ENCODE measurements around the gene SOX14.

The SOX14 gene

DNA sequence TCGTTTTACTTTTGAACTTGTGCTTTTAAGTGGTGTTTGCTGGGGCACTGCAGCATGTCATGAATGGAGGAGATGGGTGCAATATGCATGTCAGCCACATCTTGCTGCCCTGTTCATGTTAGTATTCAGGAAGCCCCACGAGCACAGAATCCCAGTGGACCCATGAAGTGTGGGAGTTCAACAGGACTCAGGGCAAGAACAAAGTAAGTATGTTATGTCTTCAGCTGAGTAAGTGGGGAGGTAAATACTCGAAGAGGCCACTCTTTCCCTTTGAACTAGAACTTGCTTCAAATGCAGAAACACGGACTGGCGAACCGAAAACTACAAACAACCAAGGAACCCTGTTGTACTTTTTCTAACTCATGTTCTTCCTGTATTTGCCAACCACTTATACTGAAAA is 23.4 kb downstream of the SOX14 start:
- Mint-ChIP-seq H3K9me3 (ENCODE audit: low read depth) (no peaks in the 10 kb centered on the region), H3K36me3 (no peaks in the 10 kb centered on the region), H3K4me1 (ENCODE audit: low read depth) (no peaks in the 10 kb centered on the region), H3K27me3 (peaks cover 2% of the 10 kb centered on the region), H3K27ac (no peak overlapping the region), H3K4me3 (no peak overlapping the region)

- H3K4me1 Mint-ChIP-seq (ENCODE audit: low read depth), result no peaks in the 10 kb centered on the region
- peaks cover 2% of the 10 kb centered on the region for H3K27me3 Mint-ChIP-seq
- no peak overlapping the region for H3K27ac Mint-ChIP-seq
- H3K36me3 Mint-ChIP-seq, result no peaks in the 10 kb centered on the region
- H3K9me3 Mint-ChIP-seq (ENCODE audit: low read depth), result no peaks in the 10 kb centered on the region
- H3K4me3 Mint-ChIP-seq, result no peak overlapping the region
Measured at GRCh38 chr3:137789236-137789635, 25.1 kb downstream of the SOX14 start.

- no peak overlapping the region for H3K27ac Mint-ChIP-seq
- no peaks in the 10 kb centered on the region for H3K4me1 Mint-ChIP-seq (ENCODE audit: low read depth)
- H3K36me3 Mint-ChIP-seq, result no peaks in the 10 kb centered on the region
- H3K9me3 Mint-ChIP-seq (ENCODE audit: low read depth), result no peaks in the 10 kb centered on the region
- no peak overlapping the region for H3K4me3 Mint-ChIP-seq
- H3K27me3 Mint-ChIP-seq, result peaks cover 4% of the 10 kb centered on the region
Measured at GRCh38 chr3:137792626-137793271, 28.6 kb downstream of the SOX14 start.

DNA sequence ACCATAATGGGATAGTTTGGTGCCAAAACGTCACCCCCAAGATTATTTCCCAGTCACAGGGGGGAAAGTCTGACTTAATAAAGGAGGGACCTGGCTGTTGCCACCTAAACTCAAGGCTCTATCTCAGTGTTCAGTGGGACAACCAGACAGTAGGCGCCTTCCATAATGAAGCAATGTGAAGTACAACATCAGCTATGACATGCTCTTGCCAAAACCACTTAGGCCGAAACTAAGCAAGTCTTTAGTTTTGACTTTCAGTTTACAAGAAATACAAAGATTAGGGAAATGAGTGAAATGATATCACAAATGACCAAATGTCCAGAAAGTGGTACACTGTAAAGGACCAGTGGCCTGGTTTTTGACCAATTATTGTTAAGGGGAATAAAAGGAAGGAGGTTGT is 32.9 kb downstream of the SOX14 start:
- no peak overlapping the region for H3K4me3 Mint-ChIP-seq
- peaks cover 3% of the 10 kb centered on the region for H3K9me3 Mint-ChIP-seq (ENCODE audit: low read depth)
- H3K27ac Mint-ChIP-seq, result no peak overlapping the region
- H3K4me1 Mint-ChIP-seq (ENCODE audit: low read depth), result no peaks in the 10 kb centered on the region
- no peaks in the 10 kb centered on the region for H3K36me3 Mint-ChIP-seq
- H3K27me3 Mint-ChIP-seq, result peaks cover 8% of the 10 kb centered on the region

DNA sequence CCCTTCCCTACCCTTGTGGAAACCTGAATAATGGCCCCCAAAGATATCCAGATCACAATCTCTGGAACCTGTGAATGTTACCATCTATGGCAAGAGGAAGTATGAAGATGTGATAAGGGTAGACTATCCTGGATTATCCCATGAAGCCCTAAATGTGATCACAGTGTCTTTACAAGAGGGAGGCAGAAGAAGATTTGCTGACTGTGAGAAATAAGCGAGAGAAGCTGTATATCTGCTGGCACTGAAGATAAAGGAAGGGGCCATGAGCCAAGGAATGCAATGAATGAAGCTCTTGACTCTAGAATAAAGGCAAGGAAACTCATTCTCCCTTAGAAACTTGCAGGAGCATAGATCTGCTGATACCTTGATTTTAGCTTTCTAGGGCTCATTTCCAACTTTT is 39.1 kb downstream of the SOX14 start:
- Mint-ChIP-seq H3K27me3 (peaks cover 7% of the 10 kb centered on the region), H3K27ac (no peak overlapping the region), H3K4me3 (no peak overlapping the region), H3K4me1 (ENCODE audit: low read depth) (no peaks in the 10 kb centered on the region), H3K36me3 (no peaks in the 10 kb centered on the region), H3K9me3 (ENCODE audit: low read depth) (peaks cover 13% of the 10 kb centered on the region)

GRCh38 chr3:137807998-137808397 is 43.9 kb downstream of the SOX14 start:
- no peak overlapping the region for H3K4me3 Mint-ChIP-seq
- H3K4me1 Mint-ChIP-seq (ENCODE audit: low read depth), result no peaks in the 10 kb centered on the region
- peaks cover 10% of the 10 kb centered on the region for H3K9me3 Mint-ChIP-seq (ENCODE audit: low read depth)
- H3K27me3 Mint-ChIP-seq, result peaks cover 5% of the 10 kb centered on the region
- H3K27ac Mint-ChIP-seq, result no peak overlapping the region
- no peaks in the 10 kb centered on the region for H3K36me3 Mint-ChIP-seq

DNA sequence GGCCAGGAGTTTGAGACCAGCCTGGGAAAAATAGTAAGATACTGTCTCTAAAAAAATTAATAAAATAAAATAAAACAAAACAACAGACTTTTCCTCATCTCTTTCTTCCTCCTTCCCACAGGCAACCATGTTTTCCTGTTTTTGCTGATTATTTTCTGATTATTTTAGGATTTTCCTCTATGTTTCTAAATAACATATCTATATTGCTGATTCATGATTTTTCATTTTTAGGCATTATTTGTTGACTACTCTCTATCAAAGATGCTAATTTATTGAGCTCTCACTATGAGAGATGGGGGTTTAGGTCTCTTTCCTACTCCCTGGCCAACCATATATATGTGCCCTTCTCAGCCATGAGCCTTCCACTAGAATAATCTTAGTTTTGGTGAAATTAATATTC is 45.4 kb downstream of the SOX14 start:
- H3K4me3 Mint-ChIP-seq, result no peak overlapping the region
- H3K27me3 Mint-ChIP-seq, result peaks cover 7% of the 10 kb centered on the region
- H3K36me3 Mint-ChIP-seq, result no peaks in the 10 kb centered on the region
- H3K9me3 Mint-ChIP-seq (ENCODE audit: low read depth), result no peaks in the 10 kb centered on the region
- H3K4me1 Mint-ChIP-seq (ENCODE audit: low read depth), result no peaks in the 10 kb centered on the region
- H3K27ac Mint-ChIP-seq, result no peak overlapping the region

GRCh38 chr3:137812023-137812422 is 47.9 kb downstream of the SOX14 start:
- no peaks in the 10 kb centered on the region for H3K4me1 Mint-ChIP-seq (ENCODE audit: low read depth)
- no peak overlapping the region for H3K4me3 Mint-ChIP-seq
- peaks cover 5% of the 10 kb centered on the region for H3K27me3 Mint-ChIP-seq
- H3K9me3 Mint-ChIP-seq (ENCODE audit: low read depth), result no peaks in the 10 kb centered on the region
- no peak overlapping the region for H3K27ac Mint-ChIP-seq
- no peaks in the 10 kb centered on the region for H3K36me3 Mint-ChIP-seq

DNA sequence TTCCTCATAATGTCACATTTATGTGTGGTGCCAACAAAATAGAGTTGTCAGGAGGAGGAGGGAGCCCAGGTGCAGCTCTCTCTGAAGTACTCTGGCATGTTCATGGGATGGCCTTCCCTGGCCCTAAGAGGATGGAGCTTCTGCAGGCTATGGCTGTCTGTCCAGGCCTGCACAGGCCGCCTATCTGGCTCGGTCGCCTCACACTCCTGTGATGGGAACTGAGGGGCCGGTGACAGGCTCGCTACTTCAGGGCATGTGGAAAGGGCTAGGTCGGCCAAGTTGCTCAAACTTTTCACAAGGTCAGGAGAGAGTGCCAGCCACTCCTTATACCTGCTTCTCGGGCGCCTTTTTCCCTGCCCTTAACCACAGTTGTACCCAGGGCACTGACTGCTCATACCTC is 51.1 kb downstream of the SOX14 start:
- H3K27me3 Mint-ChIP-seq, result peaks cover 6% of the 10 kb centered on the region
- no peaks in the 10 kb centered on the region for H3K36me3 Mint-ChIP-seq
- no peak overlapping the region for H3K27ac Mint-ChIP-seq
- no peaks in the 10 kb centered on the region for H3K4me1 Mint-ChIP-seq (ENCODE audit: low read depth)
- H3K9me3 Mint-ChIP-seq (ENCODE audit: low read depth), result no peaks in the 10 kb centered on the region
- H3K4me3 Mint-ChIP-seq, result no peak overlapping the region

Measured in activated naive CD8-positive, alpha-beta T cell (primary cell).